Measurements from ENCODE around the gene VILL. TPM values are rescaled to one million over a fixed set of nuclear protein-coding genes. Genes with fewer than 3 reads are reported as not detected.
"Not testable (repeated sequence)": the region's sequence is repeated elsewhere in the genome, so short reads cannot be mapped to it uniquely, and the experiment has no call there.

The VILL gene
- polyA plus RNA-seq, 4 donors = 10.8 to 13.3 (median 11.3) TPM

DNA sequence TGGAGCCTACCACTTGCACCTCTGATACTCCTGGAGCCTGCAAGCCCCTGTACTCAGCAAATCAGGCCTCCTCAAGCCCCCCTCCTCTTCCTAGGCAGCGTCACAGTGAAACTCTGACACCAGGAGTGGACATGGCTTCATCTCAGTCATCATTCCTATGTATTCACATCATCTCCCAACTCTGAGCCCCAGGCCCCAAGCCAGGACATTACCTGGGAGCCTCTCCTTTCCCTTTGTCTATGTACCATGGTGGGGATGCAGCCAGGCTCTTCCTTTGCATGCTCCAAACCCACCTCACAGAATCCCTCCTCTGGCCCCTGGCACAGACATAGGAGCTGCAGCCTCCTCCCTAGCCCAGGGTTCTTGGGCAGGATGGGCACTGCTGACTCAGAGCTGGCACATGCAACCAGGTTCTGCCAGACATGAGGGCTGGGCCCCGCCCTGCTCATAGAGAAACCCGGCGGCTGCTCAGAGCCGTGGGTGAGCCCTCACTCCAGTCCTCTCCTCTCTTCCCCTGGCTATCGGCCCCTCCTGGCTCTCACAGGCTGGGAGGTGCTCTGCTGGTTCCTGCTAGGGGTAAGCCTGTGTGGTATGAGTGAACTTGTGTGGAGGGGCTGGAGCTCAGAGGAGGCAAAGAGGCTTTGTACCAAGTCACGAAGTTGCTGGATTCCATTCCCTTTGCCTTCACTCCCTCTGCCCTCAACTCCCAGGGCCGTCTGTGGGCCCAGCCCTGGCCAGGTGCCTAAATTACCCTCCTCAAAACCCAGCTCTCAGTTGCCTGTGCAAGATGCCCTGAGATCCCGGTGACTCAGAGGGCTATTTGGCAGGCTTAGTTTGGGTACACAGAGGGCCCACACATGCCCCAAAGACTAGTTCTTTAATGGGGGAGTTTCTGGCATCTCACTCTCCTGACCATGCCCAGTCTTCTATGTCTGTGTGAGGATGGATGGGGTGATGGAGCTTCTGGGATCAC lies 40.7 kb downstream of the VILL start:
- DNase-seq (ENCODE audit: low read depth in 4 of 4, low spot score in 3 of 4) = no peak

DNA sequence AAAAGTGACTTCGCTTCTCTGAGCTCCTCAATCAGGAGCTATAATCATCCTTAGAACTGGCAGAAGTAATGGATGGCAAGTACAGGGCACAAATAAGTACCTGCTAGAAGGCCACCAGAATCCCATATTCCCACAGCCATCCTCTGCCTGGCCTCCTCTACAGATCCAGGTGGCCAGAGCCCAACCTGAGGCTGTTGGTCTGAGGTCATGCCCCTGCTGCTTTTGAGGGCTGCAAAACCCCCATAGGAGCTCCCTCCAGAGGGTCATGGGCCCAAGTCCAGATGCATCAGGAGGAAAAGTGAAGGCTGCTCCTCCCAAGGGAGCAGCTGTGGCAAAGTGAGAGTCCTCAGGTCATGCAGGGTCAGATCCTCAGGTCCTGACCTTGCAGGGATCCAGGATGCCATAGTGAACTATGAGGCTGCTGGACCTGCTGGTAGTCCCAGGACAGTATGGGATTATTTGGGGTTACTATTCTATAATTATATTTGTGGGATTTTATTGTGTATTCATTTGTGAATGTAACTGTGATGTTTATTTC lies 41.8 kb downstream of the VILL start:
- DNase-seq (ENCODE audit: low read depth in 4 of 4, low spot score in 3 of 4) = no peak

DNA sequence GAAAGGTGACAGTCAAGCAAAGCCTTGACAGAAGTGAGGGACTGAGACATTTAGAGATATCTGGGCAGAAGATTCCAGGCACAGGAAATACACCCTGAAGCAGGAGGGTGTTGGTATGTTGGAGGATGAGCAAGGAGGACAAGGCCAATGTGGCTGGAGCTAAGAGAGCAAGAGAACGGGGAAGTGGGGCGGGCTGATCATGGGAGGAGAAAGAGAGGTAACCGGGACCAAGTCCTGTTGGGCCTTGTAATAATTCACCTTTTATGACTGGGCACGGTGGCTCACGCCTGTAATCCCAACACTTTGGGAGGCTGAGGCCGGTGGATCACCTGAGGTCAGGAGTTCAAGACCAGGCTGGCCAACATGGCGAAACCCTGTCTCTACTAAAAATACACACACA lies 43.0 kb downstream of the VILL start:
- DNase-seq (ENCODE audit: low read depth in 4 of 4, low spot score in 3 of 4) = not testable (repeated sequence)

DNA sequence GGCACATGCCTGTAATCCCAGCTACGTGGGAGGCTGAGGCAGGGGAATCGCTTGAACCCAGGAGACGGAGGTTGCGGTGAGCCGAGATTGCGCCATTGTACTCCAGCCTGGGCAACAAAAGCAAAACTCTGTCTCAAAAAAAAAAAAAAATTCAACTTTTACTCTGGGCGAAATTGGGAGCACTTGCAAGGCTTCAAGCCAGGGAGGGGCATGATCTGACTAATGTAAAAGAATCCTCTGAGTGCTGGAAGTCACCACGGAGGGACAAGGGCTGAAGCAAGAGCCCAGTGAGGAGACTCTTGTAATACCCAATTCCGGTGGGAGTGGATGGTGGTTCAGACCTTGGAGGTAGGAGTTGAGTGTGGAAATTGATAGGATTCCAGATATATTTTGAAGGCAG lies 43.7 kb downstream of the VILL start:
- not testable (repeated sequence) for DNase-seq (ENCODE audit: low read depth in 4 of 4, low spot score in 3 of 4)

DNA sequence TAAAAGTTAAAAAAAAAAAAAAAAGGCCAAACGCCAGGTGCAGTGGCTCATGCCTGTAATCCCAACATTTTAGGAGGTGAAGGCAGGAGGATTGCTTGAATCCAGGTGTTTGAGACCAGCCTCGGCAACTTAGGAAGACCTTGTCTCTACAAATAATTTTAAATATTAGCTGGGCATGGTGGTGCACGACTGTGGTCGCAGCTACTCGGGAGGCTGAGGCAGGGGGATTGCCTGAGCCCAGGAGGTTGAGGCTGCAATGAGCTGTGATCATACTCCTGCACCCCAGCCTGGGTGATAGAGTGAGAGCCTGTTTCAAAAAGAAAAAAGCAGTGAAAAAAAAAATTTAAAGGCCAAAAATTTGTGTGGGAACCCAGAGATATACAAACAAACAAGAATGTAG lies 45.7 kb downstream of the VILL start:
- no peak for DNase-seq (ENCODE audit: low read depth in 4 of 4, low spot score in 3 of 4)

DNA sequence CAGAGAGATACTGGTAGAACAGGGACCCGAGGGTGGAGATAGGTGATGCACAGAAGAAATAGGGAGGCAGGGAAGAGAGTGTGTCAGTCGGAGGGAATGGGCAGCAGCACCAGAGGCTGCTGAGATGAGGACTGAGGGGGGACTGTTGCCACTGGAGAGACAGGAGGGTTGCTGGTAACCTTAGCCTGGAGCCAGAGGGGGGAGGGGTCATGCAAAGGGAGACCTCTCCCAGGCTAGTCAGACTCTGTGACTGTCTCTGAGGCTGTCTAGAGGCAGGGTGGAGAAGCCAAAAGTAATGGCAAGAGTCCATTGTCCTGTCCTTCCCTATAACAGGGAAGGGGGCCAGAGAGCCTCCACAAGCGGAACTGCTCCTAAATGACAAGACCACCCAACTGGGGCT lies 46.3 kb downstream of the VILL start:
- DNase-seq (ENCODE audit: low read depth in 4 of 4, low spot score in 3 of 4) = no peak

DNA sequence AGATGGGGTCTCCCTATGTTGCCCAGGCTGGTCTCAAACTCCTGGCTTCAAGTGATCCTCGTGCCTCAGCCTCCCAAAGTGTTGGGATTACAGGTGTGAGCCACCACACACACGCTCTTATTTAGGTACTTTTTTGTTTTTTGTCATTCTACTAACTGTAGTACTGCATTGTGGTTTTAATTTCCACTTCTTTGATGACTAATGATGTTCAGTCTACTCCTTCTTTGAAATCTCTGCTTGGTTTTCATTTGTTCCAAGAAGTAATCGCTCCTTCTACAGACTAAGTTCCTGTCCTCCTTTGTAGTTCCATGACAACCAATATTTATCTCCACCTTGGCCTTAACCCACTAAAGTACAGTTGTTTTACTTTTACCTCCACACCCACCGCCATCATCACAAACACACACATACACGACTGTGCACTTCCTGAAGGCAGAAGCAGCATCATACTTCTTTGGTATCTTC lies 47.9 kb downstream of the VILL start:
- DNase-seq (ENCODE audit: low read depth in 4 of 4, low spot score in 3 of 4) = no peak

DNA sequence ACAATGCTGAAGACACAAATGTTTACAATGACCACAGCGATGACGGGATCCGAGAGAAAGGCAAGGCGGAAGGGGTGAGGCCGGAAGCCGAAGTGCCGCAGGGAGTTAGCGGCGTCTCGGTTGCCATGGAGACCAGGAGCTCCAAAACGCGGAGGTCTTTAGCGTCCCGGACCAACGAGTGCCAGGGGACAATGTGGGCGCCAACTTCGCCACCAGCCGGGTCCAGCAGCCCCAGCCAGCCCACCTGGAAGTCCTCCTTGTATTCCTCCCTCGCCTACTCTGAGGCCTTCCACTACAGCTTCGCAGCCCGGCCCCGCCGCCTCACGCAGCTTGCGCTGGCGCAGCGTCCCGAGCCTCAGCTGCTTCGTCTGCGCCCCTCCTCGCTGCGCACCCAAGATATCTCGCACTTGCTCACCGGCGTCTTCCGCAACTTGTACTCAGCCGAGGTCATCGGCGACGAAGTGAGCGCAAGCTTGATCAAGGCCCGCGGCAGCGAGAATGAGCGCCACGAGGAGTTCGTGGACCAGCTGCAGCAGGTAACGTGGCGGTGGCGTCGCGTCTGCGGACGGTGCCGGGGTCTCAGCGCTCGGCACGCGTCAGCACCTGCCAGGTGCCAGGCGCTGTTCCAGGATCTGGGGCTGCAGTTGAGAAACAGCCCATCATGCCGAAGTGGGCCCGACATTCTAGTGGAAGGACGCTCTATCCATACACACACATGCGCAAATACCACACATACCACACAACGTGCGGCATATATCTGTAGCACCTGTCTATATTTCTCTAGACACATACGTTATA lies 48.7 kb downstream of the VILL start, which contains the start of gene DLEC1:
DLEC1 (plus strand) TSS at position 108 of the 798 bp plus-strand sequence; CDS start at position 126, 18 bp downstream.
- peak in 2 of 4 donors; percentile 42 to 55 for DNase-seq (ENCODE audit: low read depth in 4 of 4, low spot score in 3 of 4)

DNA sequence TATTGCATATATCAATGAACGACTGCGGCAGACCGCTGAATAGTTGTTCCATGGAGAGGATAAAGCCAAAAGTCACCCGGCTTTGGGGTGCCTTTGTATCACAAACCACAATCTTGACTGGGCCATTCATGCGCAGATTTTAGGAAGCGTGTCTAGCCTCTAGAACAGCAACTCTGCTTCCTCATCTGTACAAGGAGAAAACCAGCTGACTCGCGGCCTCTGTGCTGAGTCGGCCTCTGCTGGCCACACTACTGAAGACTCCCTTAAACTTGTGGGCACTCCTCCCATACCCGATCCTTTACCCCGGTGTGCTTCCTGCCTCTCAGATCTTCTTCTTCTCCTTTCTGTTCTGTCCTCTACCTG lies 49.3 kb downstream of the VILL start:
- no peak for DNase-seq (ENCODE audit: low read depth in 4 of 4, low spot score in 3 of 4)

DNA sequence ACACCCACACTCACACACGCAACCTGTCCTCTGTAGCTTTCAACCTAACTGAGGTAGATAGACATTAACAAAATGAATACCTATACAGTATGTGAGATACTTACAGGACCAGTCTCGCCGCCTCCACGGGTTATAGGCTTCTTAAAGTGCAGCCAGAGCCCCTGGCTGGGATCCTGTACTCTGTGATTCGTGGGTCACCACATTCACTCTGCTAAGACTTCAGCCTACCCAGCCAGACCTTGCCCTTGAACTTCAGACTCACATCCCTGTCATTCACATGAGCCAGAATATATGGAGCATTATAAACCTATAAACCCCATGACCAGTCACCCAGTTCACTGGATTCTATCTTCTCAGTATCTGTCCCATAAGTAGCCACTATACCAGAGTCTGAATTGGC lies 49.8 kb downstream of the VILL start:
- DNase-seq (ENCODE audit: low read depth in 4 of 4, low spot score in 3 of 4) = no peak

DNA sequence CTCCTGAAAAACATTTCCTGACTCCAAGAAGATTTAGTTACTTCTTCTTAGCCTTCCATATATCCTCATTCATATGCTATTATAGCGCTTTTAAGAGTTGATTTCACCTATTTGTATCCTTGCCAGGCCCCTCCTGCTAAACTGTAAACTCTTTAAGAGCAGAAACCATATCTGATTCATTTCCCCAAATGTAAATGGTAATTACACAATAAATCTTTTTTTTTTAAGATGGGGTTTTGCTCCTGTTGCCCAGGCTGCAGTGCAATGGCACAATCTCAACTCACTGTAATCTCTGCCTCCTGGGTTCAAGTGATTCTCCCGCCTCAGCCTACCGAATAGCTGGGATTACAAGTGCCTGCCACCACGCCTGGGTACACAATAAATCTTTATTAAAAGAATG lies 52.9 kb downstream of the VILL start:
- no peak for DNase-seq (ENCODE audit: low read depth in 4 of 4, low spot score in 3 of 4)

DNA sequence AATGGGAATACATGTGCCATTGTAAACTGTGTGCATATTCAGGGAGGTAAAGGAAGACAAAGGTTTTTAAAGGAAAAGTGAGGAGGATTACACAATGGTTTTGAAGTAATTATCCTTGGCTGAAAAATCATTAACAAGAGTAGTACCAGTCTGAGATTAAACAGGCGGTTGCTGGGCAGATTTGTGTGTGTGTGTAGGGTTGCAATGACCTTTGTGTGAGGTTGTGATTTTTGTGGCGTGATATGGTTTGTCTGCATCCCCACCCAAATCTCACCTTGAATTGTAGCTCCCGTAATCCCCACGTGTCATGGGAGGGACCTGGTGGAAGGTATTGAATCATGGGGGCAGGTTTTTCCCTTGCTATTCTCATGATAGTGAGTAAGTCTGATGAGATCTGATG lies 55.4 kb downstream of the VILL start:
- no peak for DNase-seq (ENCODE audit: low read depth in 4 of 4, low spot score in 3 of 4)

DNA sequence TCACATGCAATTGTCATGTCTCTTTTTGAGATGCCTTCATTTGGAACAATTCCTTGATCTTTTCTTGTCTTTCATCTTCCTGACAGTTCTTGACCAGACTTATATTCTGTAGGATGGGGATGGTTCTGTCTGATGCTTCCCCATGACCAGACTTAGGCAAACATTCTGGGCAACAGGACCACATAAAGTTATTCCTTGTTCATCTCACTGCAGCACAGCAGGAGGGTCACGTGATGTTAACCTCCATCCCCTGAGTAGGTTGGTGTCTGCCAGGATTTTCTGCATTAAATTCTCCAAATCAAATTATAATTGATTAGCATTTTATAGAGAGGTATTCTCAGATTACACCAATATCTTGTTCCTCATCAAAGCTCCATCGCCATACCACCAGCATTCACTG lies 56.2 kb downstream of the VILL start:
- no peak for DNase-seq (ENCODE audit: low read depth in 4 of 4, low spot score in 3 of 4)

DNA sequence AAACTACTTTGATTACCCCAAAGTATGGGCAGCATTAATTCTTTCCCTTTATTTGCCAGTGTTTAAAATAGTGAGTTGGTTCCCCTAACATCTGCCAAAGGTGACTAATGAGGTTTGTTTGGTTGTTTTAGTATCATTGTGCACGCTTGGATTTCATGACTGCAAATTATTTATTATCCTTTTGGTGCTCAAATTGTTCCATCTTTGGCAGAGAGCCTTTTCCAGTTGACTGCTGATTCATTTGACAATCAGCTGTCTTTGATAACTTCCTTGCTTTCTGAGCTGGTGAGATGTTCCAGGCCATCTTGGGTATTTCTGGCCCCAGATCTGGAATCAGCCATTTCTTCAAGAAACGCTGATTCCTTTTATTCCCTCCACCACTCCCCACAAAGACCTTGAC lies 57.3 kb downstream of the VILL start:
- no peak for DNase-seq (ENCODE audit: low read depth in 4 of 4, low spot score in 3 of 4)

DNA sequence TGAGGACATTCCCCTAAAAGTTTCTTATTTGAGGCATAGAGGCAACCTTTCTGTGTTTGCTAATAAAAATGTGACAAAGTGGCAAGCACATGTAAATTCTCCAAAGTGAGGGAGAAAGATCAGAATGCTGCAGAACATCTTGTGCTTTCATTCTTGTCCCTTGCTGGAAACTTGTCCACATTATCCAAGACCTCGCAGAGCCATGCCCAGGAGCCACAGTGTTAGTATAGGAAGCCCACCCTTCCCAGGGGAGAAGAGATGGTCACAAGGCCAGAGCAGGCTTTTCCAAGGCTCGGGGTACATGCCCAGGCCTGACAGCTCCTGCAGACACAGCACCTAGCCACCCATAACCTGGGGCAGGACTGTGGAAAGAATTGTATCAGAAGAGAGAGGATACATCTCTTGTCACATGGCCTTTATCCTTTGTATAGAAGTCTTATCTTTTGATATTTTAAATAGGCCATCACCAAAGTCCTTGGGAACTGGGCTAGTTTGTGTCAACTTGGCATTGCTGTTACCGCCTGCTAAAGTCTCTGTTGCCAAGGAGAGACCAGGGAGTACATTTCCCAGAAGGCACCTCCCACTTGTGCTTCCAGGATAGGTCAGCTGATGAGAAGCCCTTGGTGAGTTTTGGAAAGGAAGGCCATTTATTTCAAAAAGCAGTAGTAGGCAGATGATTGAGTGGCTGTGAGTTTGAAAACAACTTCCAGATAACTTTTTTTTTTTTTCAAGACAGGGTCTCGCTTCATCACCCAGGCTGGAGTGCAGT lies 59.0 kb downstream of the VILL start:
- DNase-seq (ENCODE audit: low read depth in 4 of 4, low spot score in 3 of 4) = no peak

DNA sequence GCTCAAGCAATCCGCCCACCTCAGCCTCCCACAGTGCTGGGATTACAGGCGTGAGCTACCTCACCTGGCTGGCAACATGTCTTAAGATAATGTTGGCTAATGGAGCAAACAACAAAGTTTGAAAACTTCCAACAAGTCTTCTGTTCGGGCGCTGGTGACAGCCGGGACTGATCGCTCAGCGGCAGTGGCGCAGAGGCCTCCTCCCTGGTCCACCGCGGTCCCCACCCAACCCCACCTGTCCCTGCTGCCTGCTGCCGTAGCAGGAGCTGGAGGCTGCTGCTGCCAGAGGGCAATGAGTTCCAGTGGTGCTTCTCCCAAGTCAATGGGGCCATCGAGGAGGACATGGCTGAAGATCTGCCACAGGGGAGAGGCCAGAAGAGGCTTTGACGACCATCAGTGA lies 60.5 kb downstream of the VILL start:
- no peak for DNase-seq (ENCODE audit: low read depth in 4 of 4, low spot score in 3 of 4)

DNA sequence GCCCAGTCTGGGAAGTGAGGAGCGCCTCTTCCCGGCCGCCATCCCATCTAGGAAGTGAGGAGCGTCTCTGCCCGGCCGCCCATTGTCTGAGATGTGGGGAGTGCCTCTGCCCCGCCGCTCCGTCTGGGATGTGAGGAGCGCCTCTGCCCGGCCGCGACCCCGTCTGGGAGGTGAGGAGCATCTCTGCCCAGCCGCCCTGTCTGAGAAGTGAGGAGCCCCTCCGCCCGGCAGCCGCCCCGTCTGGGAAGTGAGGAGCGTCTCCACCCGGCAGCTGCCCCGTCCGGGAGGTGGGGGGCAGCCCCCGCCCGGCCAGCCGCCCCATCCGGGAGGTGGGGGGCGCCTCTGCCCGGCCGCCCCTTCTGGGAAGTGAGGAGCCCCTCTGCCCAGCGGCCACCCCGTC lies 62.7 kb downstream of the VILL start:
- DNase-seq (ENCODE audit: low read depth in 4 of 4, low spot score in 3 of 4) = not testable (repeated sequence)

DNA sequence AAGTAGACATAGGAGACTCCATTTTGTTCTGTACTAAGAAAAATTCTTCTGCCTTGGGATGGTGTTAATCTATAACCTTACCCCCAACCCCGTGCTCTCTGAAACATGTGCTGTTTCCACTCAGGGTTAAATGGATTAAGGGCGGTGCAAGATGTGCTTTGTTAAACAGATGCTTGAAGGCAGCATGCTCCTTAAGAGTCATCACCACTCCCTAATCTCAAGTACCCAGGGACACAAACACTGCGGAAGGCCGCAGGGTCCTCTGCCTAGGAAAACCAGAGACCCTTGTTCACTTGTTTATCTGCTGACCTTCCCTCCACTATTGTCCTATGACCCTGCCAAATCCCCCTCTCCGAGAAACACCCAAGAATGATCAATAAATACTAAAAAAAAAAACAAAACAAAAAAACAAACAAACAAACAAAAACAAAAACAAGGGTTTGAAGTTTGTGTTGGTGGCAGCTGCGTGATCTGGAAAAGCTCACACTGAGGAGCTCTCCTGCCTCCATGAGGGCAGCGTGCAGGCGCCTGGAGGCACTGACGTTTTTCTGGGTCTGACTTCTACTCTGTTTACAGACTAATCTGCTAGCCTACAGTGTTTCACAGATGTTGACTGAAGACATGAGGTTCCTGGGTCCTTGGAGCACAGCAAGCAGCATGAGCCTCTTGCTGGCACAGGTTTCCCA lies 63.4 kb downstream of the VILL start:
- DNase-seq (ENCODE audit: low read depth in 4 of 4, low spot score in 3 of 4) = not testable (repeated sequence)

DNA sequence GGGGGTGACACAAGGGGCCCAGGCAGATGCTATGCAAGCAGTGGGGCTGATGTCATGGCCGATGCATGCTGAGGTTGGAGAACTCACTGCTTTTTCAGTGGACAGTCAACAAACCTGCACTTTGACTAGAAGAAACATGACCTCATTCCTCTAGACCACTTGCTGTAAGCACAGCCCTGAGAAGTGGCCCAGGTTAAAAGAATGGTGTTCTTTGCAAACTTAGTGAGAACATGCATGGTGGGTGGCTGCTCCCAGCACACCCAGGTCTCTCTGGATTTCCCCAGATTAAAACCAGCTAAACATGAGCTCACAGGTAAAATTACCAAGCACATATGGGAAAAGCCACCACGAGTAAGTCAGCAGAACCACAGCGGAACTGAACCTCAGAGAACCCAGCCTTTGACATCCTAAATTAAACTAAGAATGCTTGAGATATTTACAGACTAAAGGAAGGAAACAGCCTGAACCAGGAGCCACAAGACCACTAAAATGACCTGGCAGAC lies 64.0 kb downstream of the VILL start:
- no peak for DNase-seq (ENCODE audit: low read depth in 4 of 4, low spot score in 3 of 4)
